Measurements from ENCODE around the gene MAVS.

The MAVS gene

DNA sequence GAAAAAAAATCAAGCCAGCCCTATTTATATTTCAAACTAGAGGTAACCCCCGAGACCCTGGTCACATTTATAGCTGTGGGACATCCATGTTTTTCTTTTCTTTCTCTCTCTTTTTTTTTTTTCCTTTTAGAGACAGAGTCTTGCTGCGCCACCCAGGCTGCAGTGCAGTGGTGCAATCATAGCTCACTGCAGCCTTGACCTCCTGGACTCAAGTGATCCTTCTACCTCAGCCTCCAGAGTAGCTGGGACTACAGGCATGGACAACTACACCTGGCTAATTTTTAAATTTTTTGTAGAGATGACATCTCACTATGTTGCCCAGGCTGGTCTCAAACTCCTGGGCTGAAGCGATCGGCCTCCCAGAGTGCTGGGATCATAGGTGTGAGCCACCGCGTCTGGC is 12.1 kb downstream of the MAVS start:
- H3K36me3 ChIP-seq (ENCODE audit: insufficient read depth, low read length), result peaks cover 52% of the 10 kb centered on the region
- WGBS, result 95% methylated on average over 6 of the region's 6 CpGs

DNA sequence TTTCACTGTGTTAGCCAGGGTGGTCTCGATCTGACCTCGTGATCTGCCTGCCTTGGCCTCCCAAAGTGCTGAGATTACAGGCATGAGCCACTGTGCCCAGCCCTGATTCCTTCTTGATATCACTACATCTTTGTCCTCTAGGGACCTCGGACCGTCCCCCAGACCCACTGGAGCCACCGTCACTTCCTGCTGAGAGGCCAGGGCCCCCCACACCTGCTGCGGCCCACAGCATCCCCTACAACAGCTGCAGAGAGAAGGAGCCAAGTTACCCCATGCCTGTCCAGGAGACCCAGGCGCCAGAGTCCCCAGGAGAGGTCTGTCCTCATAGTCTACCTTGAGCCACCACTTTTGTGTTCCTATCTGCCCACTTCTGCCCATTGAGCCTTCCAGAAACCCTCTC is 14.6 kb downstream of the MAVS start:
- no peak overlapping the region for H3K27ac ChIP-seq (ENCODE audit: low read depth, low read length)
- no peak overlapping the region for H3K4me3 ChIP-seq (ENCODE audit: low read length)
- peaks cover 72% of the 10 kb centered on the region for H3K36me3 ChIP-seq (ENCODE audit: insufficient read depth, low read length)
- H3K9ac ChIP-seq (ENCODE audit: low read depth, low read length), result no peak overlapping the region
- no peaks in the 10 kb centered on the region for H3K27me3 ChIP-seq (ENCODE audit: insufficient read depth, low read length)
- 95% methylated on average over 7 of the region's 7 CpGs for WGBS
- H3K4me1 ChIP-seq (ENCODE audit: insufficient read depth, low read length), result no peaks in the 10 kb centered on the region
- H3K9me3 ChIP-seq (ENCODE audit: insufficient read depth, low read depth, low read length), result no peaks in the 10 kb centered on the region

More for the DNA sequence above, 12.1 kb downstream of the MAVS start:
- no peaks in the 10 kb centered on the region for H3K4me1 ChIP-seq (ENCODE audit: insufficient read depth, low read length)
- H3K27ac ChIP-seq (ENCODE audit: low read depth, low read length), result no peak overlapping the region
- H3K27me3 ChIP-seq (ENCODE audit: insufficient read depth, low read length), result no peaks in the 10 kb centered on the region
- H3K4me3 ChIP-seq (ENCODE audit: low read length), result no peak overlapping the region
- H3K9me3 ChIP-seq (ENCODE audit: insufficient read depth, low read depth, low read length), result no peaks in the 10 kb centered on the region
- H3K9ac ChIP-seq (ENCODE audit: low read depth, low read length), result no peak overlapping the region

DNA sequence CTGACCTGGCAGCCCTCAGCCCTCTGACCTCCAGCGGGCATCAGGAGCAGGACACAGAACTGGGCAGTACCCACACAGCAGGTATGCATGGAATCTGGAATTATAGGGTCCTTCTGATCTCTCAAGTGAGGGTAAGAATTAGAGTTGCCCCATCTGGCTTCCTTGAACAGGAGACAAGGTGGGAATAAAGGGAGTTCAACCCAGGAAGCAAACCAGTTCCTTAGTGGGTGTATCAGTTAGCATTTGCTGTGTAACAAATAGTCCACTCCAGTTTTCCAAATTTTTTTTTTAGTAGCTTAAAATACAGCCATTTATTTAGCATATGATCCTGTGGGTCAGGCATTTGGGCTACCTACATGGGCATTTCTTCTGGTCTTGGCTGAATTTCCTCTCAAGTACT is 15.7 kb downstream of the MAVS start:
- Histone ChIP-seq H3K4me1 (ENCODE audit: insufficient read depth, low read length) (no peaks in the 10 kb centered on the region), H3K27me3 (ENCODE audit: insufficient read depth, low read length) (no peaks in the 10 kb centered on the region), H3K4me3 (ENCODE audit: low read length) (no peak overlapping the region), H3K36me3 (ENCODE audit: insufficient read depth, low read length) (peaks cover 74% of the 10 kb centered on the region), H3K9ac (ENCODE audit: low read depth, low read length) (no peak overlapping the region), H3K27ac (ENCODE audit: low read depth, low read length) (no peak overlapping the region), H3K9me3 (ENCODE audit: insufficient read depth, low read depth, low read length) (no peaks in the 10 kb centered on the region)
- WGBS, result 93% methylated on average over 1 of the region's 1 CpG

DNA sequence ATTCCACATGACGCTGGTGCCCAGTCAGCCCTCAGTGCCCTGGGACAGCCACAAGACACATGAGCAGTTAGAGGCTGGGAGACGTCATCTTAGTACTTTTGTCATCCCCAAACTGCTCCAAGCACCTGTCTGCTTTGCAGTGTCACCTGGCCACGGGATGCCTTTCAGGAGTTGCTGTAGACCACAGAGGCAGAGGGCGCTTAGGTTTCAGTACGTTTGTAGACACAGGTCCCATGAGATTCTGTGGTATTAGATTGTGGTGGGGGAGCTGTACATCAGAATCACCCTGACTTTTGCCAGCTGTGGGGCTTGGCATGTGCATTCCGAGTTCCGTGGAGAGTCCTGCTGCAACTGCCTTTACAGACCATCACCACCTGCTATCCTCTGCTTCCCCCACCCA is 16.7 kb downstream of the MAVS start:
- Histone ChIP-seq H3K27ac (ENCODE audit: low read depth, low read length) (no peak overlapping the region), H3K36me3 (ENCODE audit: insufficient read depth, low read length) (peaks cover 71% of the 10 kb centered on the region), H3K4me1 (ENCODE audit: insufficient read depth, low read length) (no peaks in the 10 kb centered on the region), H3K9me3 (ENCODE audit: insufficient read depth, low read depth, low read length) (no peaks in the 10 kb centered on the region), H3K4me3 (ENCODE audit: low read length) (no peak overlapping the region), H3K9ac (ENCODE audit: low read depth, low read length) (no peak overlapping the region), H3K27me3 (ENCODE audit: insufficient read depth, low read length) (no peaks in the 10 kb centered on the region)
- 94% methylated on average over 7 of the region's 7 CpGs for WGBS

DNA sequence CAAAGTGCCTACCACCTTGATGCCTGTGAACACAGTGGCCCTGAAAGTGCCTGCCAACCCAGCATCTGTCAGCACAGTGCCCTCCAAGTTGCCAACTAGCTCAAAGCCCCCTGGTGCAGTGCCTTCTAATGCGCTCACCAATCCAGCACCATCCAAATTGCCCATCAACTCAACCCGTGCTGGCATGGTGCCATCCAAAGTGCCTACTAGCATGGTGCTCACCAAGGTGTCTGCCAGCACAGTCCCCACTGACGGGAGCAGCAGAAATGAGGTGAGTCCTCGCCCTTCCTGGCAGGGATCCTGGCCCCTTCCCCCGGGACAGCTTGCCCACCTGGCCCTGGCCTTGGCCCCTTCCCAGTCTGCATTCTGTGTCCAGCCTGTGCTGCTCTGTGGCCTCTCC is 17.9 kb downstream of the MAVS start:
- Histone ChIP-seq H3K36me3 (ENCODE audit: insufficient read depth, low read length) (peaks cover 66% of the 10 kb centered on the region), H3K4me1 (ENCODE audit: insufficient read depth, low read length) (no peaks in the 10 kb centered on the region), H3K27me3 (ENCODE audit: insufficient read depth, low read length) (no peaks in the 10 kb centered on the region), H3K9ac (ENCODE audit: low read depth, low read length) (no peak overlapping the region), H3K4me3 (ENCODE audit: low read length) (no peak overlapping the region), H3K27ac (ENCODE audit: low read depth, low read length) (no peak overlapping the region), H3K9me3 (ENCODE audit: insufficient read depth, low read depth, low read length) (no peaks in the 10 kb centered on the region)
- WGBS, result 95% methylated on average over 5 of the region's 5 CpGs

DNA sequence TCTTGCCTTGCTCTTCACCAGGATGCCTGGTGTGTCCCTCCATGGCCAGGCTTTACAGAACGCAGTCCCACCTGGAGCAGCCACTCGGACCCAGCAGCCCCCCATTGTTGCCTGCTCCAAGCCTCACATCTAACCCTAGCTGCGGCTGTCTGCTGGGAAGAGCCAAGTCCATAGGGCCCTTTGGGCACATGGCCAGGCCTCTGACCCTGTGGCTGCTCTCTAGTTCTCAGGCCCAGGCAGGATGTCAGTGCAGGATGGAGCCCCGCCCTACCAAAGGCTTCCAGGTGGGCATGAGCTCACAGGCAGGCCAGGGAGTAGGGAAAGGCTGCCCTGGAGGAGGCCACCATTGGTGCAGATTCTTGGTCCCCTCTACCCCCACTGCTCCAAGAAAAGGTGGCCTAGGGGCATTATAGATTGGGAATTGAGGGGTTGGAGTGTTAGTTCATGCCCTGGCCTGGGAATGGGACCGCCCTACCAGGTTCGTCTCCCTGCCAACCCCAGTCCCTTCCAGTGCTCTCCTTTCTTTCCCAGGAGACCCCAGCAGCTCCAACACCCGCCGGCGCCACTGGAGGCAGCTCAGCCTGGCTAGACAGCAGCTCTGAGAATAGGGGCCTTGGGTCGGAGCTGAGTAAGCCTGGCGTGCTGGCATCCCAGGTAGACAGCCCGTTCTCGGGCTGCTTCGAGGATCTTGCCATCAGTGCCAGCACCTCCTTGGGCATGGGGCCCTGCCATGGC is 18.7 kb downstream of the MAVS start:
- no peak overlapping the region for H3K27ac ChIP-seq (ENCODE audit: low read depth, low read length)
- no peaks in the 10 kb centered on the region for H3K27me3 ChIP-seq (ENCODE audit: insufficient read depth, low read length)
- H3K9ac ChIP-seq (ENCODE audit: low read depth, low read length), result no peak overlapping the region
- H3K4me1 ChIP-seq (ENCODE audit: insufficient read depth, low read length), result no peaks in the 10 kb centered on the region
- no peak overlapping the region for H3K4me3 ChIP-seq (ENCODE audit: low read length)
- H3K9me3 ChIP-seq (ENCODE audit: insufficient read depth, low read depth, low read length), result no peaks in the 10 kb centered on the region
- WGBS, result 97% methylated on average over 14 of the region's 14 CpGs
- H3K36me3 ChIP-seq (ENCODE audit: insufficient read depth, low read length), result peaks cover 65% of the 10 kb centered on the region

DNA sequence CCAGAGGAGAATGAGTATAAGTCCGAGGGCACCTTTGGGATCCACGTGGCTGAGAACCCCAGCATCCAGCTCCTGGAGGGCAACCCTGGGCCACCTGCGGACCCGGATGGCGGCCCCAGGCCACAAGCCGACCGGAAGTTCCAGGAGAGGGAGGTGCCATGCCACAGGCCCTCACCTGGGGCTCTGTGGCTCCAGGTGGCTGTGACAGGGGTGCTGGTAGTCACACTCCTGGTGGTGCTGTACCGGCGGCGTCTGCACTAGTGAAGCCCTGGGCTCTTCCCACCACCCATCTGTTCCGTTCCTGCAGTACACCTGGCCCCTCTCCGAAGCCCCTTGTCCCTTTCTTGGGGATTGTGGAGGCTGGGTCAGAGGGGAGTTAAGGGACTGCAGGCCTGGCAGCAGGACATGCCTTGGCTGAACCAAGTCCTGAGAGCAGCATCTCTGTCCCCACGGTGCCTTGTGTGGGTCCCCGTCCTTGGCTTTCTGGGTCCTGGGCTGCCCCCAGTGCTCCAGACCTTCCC is 19.3 kb downstream of the MAVS start:
- Histone ChIP-seq H3K4me1 (ENCODE audit: insufficient read depth, low read length) (no peaks in the 10 kb centered on the region), H3K4me3 (ENCODE audit: low read length) (no peak overlapping the region), H3K9me3 (ENCODE audit: insufficient read depth, low read depth, low read length) (no peaks in the 10 kb centered on the region), H3K36me3 (ENCODE audit: insufficient read depth, low read length) (peaks cover 65% of the 10 kb centered on the region), H3K9ac (ENCODE audit: low read depth, low read length) (no peak overlapping the region), H3K27ac (ENCODE audit: low read depth, low read length) (no peak overlapping the region), H3K27me3 (ENCODE audit: insufficient read depth, low read length) (no peaks in the 10 kb centered on the region)
- 95% methylated on average over 14 of the region's 14 CpGs for WGBS

DNA sequence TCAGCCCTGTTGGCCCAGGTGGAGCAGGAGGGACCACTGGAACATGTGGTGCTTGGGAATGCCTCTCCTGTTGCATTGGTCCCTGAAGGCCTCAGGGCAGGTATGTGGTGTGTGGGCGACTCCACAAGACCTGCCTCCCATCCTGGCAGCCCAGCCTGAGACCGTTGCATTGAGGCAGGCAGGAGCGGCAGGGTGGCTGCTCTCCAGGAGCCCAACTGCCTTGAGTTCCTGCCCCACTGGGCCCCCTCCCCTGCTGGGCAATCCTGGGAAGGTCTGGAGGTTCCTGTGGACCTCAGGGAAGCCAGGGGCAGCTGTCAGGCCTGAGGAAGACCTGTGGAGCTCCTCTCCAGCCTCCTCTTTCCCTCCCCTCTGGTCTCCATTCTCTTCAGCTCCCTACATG is 19.8 kb downstream of the MAVS start:
- no peaks in the 10 kb centered on the region for H3K4me1 ChIP-seq (ENCODE audit: insufficient read depth, low read length)
- no peak overlapping the region for H3K4me3 ChIP-seq (ENCODE audit: low read length)
- peaks cover 65% of the 10 kb centered on the region for H3K36me3 ChIP-seq (ENCODE audit: insufficient read depth, low read length)
- H3K9me3 ChIP-seq (ENCODE audit: insufficient read depth, low read depth, low read length), result no peaks in the 10 kb centered on the region
- WGBS, result 90% methylated on average over 3 of the region's 3 CpGs
- no peak overlapping the region for H3K27ac ChIP-seq (ENCODE audit: low read depth, low read length)
- no peaks in the 10 kb centered on the region for H3K27me3 ChIP-seq (ENCODE audit: insufficient read depth, low read length)
- no peak overlapping the region for H3K9ac ChIP-seq (ENCODE audit: low read depth, low read length)

DNA sequence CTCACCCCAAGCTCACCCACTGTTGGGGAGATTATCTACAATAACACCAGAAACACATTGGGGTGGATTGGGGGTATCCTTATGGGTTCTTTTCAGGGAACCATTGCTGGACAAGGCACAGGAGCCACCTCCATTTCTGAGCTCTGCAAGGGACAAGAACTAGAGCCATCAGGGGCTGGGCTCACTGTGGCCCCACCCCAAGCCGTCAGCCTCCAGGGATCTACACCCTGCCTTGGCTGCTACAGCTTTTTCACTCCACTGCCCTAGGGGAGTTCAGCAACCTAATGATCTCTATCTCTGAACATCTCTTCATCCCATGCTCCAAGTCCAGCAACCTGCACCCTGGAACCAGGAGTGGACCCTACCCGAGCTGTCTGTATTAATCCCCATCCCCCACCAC is 21.2 kb downstream of the MAVS start:
- H3K27me3 ChIP-seq (ENCODE audit: insufficient read depth, low read length), result no peaks in the 10 kb centered on the region
- H3K36me3 ChIP-seq (ENCODE audit: insufficient read depth, low read length), result peaks cover 53% of the 10 kb centered on the region
- H3K9me3 ChIP-seq (ENCODE audit: insufficient read depth, low read depth, low read length), result no peaks in the 10 kb centered on the region
- no peak overlapping the region for H3K4me3 ChIP-seq (ENCODE audit: low read length)
- WGBS, result 89% methylated on average over 2 of the region's 2 CpGs
- no peak overlapping the region for H3K27ac ChIP-seq (ENCODE audit: low read depth, low read length)
- no peak overlapping the region for H3K9ac ChIP-seq (ENCODE audit: low read depth, low read length)
- no peaks in the 10 kb centered on the region for H3K4me1 ChIP-seq (ENCODE audit: insufficient read depth, low read length)

DNA sequence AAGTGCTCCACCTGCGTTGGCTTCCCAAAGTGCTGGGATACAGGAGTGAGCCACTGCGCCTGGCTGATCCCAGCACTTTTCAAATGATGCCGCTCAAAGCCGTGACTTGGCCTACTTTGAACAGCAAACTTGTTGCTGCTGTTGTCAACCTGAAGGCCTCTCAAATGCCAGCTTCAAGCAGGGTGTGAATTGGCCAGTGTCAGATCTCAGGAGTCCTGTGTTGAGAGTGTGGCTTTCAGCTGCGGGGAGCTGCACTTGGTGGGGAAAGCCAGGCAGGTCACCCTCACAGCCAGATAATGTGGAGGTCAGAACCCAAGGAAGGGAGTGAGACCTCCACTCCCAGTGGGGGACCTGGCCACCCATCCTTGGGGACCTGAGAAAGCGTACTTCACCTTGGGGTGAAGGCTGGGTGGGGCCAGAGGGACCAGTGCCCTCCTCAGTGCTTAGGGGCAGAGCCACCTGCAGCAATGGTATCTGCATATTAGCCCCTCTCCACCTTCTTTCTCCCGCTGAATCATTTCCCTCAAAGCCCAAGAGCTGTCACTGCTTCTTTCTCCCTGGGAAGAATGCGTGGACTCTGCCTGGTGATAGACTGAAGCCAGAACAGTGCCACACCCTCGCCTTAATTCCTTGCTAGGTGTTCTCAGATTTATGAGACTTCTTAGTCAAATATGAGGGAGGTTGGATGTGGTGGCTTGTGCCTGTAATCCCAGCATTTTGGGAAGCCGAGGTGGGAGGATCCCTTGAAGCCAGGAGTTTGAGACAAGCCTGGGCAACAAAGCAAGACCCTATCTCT is 23.4 kb downstream of the MAVS start:
- Histone ChIP-seq H3K9me3 (ENCODE audit: insufficient read depth, low read depth, low read length) (no peaks in the 10 kb centered on the region), H3K36me3 (ENCODE audit: insufficient read depth, low read length) (peaks cover 40% of the 10 kb centered on the region)
- 92% methylated on average over 10 of the region's 10 CpGs for WGBS

DNA sequence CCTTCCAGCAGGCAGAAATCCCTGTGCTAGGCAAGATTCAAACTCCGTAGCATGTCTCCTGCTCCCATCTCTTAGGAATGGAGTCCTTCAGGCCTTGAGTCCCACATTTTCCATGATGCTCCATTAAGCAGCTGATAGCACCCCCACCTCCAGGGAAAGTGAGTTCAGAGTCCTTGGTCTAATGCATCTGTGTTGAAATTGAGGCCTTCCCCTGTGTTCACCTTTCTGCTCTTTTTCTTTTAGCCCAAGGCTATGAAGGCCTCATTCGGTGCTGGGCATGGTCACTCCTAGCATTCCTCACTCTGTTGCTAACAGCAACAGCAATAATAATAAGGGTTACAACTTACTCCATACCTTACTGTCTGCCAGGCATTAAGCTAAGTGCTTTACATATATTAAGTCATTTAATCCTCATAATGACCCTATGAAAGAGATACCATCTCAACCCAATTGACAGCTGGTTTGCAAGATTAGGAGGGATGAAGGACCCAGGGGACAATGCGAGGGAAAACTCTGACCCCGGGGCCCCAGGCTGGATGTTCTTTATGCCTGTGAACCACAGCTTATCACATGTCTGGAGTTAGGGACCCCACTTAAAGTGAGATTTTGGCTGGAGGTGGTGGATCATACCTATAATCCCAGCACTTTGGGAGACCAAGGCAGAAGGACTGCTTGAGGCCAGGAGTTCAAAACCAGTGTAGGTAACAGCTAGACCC is 25.1 kb downstream of the MAVS start:
- H3K27ac ChIP-seq (ENCODE audit: low read depth, low read length), result no peak overlapping the region
- peaks cover 25% of the 10 kb centered on the region for H3K36me3 ChIP-seq (ENCODE audit: insufficient read depth, low read length)
- 92% methylated on average over 4 of the region's 4 CpGs for WGBS
- no peaks in the 10 kb centered on the region for H3K9me3 ChIP-seq (ENCODE audit: insufficient read depth, low read depth, low read length)
- H3K4me1 ChIP-seq (ENCODE audit: insufficient read depth, low read length), result no peaks in the 10 kb centered on the region
- H3K27me3 ChIP-seq (ENCODE audit: insufficient read depth, low read length), result no peaks in the 10 kb centered on the region
- no peak overlapping the region for H3K4me3 ChIP-seq (ENCODE audit: low read length)
- H3K9ac ChIP-seq (ENCODE audit: low read depth, low read length), result no peak overlapping the region

More for the DNA sequence above, 23.4 kb downstream of the MAVS start:
- Histone ChIP-seq H3K9ac (ENCODE audit: low read depth, low read length) (no peak overlapping the region), H3K4me3 (ENCODE audit: low read length) (no peak overlapping the region), H3K27me3 (ENCODE audit: insufficient read depth, low read length) (no peaks in the 10 kb centered on the region), H3K4me1 (ENCODE audit: insufficient read depth, low read length) (no peaks in the 10 kb centered on the region), H3K27ac (ENCODE audit: low read depth, low read length) (no peak overlapping the region)

All from HUES64 (cell line).